Mesothelial cell of epicardium (in vitro differentiated cells): ENCODE data around the gene MT1HL1. TPM values are rescaled to one million over a fixed set of nuclear protein-coding genes. Genes with fewer than 3 reads are reported as not detected.

Experiments
- DNase-seq, 2 experiments: peaks; one replicate each; pipeline ENCODE4 v3.0.0; 2021; ENCODE audit warnings: low spot score in 2 of 2; ENCODE audit not compliant: unreplicated experiment in 2 of 2
- H3K27ac Mint-ChIP-seq: 2 replicates; pipeline ENCODE4 v1.8.0; 2021; ENCODE audit warnings: mixed read lengths
- H3K27me3 Mint-ChIP-seq: 2 replicates; pipeline ENCODE4 v1.8.0; 2021; ENCODE audit warnings: low read depth, mixed read lengths
- H3K36me3 Mint-ChIP-seq: 2 replicates; pipeline ENCODE4 v1.8.0; 2021; ENCODE audit warnings: mixed read lengths
- H3K4me1 Mint-ChIP-seq: 2 replicates; pipeline ENCODE4 v1.8.0; 2021; ENCODE audit warnings: mixed read lengths
- H3K4me3 Mint-ChIP-seq: 2 replicates; pipeline ENCODE4 v1.8.0; 2021; ENCODE audit warnings: mild to moderate bottlenecking, moderate library complexity, mixed read lengths
- H3K9me3 Mint-ChIP-seq: 2 replicates; pipeline ENCODE4 v1.8.0; 2021; ENCODE audit warnings: mixed read lengths
- CTCF ChIP-seq: fragments of 200-600 bp; sonication (generic); IDR thresholded peaks from one replicate; pipeline ENCODE4 v1.5.0; 2021; ENCODE audit warnings: antibody characterized with exemption; ENCODE audit not compliant: unreplicated experiment
- total RNA-seq: library from RNA; stranded (reverse); gene quantifications from 3 replicates; pipeline ENCODE4 v1.2.1, GENCODE V29; 2021

MT1HL1 gene
- total RNA-seq, 1 donor from 2014 or later: not detected

GRCh38 chr1:236957235-236957634, 47.0 kb downstream of the MT1HL1 start:
- H3K27ac Mint-ChIP-seq: no peak overlapping the region
- peaks cover 14% of the 10 kb centered on the region for H3K4me1 Mint-ChIP-seq
- H3K36me3 Mint-ChIP-seq: peaks cover 3% of the 10 kb centered on the region
- H3K27me3 Mint-ChIP-seq: no peaks in the 10 kb centered on the region
- peaks cover 23% of the 10 kb centered on the region for H3K9me3 Mint-ChIP-seq
- no peak for TF ChIP-seq CTCF
- H3K4me3 Mint-ChIP-seq: no peak overlapping the region
- no peak for DNase-seq

Other genes with a start within 250 kb of the MT1HL1 start
- gene MTR, start 209.1 kb downstream of the MT1HL1 start, total RNA-seq: 60.4 to 62.5 TPM (median 61.6 TPM) in 3 replicates
- gene RYR2, start 37.7 kb upstream of the MT1HL1 start, total RNA-seq: 5.1 to 13.0 TPM (median 6.1 TPM) in 3 replicates